Mesenchymal stem cell (in vitro differentiated cells and primary cell): ENCODE results near the gene IL4.

Experiments used
- DNase-seq: peaks from one replicate; pipeline ENCODE4 v3.0.0-alpha.2; 2013
- H2AFZ ChIP-seq: one replicate; pipeline ENCODE4 v1.6.1; 2013; ENCODE audit warnings: low read depth, mild to moderate bottlenecking, control low read depth, inconsistent platforms, low read length, moderate library complexity
- H2AK5ac ChIP-seq: 2 replicates; pipeline ENCODE4 v1.6.1; 2013; ENCODE audit warnings: low read length, moderate library complexity, mild to moderate bottlenecking, inconsistent platforms; ENCODE audit not compliant: severe bottlenecking
- H2BK120ac ChIP-seq: one replicate; pipeline ENCODE4 v1.6.1; 2013; ENCODE audit warnings: low read depth, mild to moderate bottlenecking, inconsistent platforms, low read length, moderate library complexity
- H2BK12ac ChIP-seq, 2 experiments: one replicate each; pipeline ENCODE4 v1.6.1; 2013; ENCODE audit warnings: inconsistent platforms in 2 of 2, low read length in 2 of 2, mild to moderate bottlenecking in 2 of 2, moderate library complexity in 2 of 2, control low read depth in 1 of 2
- H2BK15ac ChIP-seq: one replicate; pipeline ENCODE4 v1.6.1; 2013; ENCODE audit warnings: mild to moderate bottlenecking, low read depth, inconsistent platforms; ENCODE audit not compliant: poor library complexity, severe bottlenecking
- H2BK5ac ChIP-seq: 2 replicates; pipeline ENCODE4 v1.6.1; 2013; ENCODE audit warnings: low read depth, mild to moderate bottlenecking, low read length, control low read depth, inconsistent platforms; ENCODE audit not compliant: poor library complexity, severe bottlenecking
- H3K14ac ChIP-seq, 2 experiments: one replicate each; pipeline ENCODE4 v1.6.1; 2013; ENCODE audit warnings: inconsistent platforms in 2 of 2, low read length in 2 of 2, control low read depth in 1 of 2, mild to moderate bottlenecking in 1 of 2, moderate library complexity in 1 of 2
- H3K18ac ChIP-seq, 2 experiments: one replicate each; pipeline ENCODE4 v1.6.1; 2013; ENCODE audit warnings: inconsistent platforms in 2 of 2, low read length in 2 of 2, control low read depth in 1 of 2, low read depth in 1 of 2, mild to moderate bottlenecking in 1 of 2
- H3K23ac ChIP-seq, 2 experiments: one replicate each; pipeline ENCODE4 v1.6.1; 2013; ENCODE audit warnings: inconsistent platforms in 2 of 2, low read length in 2 of 2, mild to moderate bottlenecking in 2 of 2, moderate library complexity in 2 of 2, control low read depth in 1 of 2
- H3K27ac ChIP-seq: 2 replicates; pipeline ENCODE4 v1.5.1; 2013; ENCODE audit warnings: mild to moderate bottlenecking, moderate library complexity, low read length, control low read depth, inconsistent platforms; ENCODE audit not compliant: poor library complexity, severe bottlenecking
- H3K27me3 ChIP-seq, 2 experiments: 2 replicates each; pipeline versions ENCODE4 v1.6.1 to v1.7.0; 2013; ENCODE audit warnings: low read length in 2 of 2, mild to moderate bottlenecking in 2 of 2, moderate library complexity in 2 of 2, control low read depth in 1 of 2, inconsistent platforms in 1 of 2; ENCODE audit not compliant: control insufficient read depth in 1 of 2, insufficient read depth in 1 of 2
- H3K36me3 ChIP-seq, 2 experiments: 2 replicates each; pipeline versions ENCODE4 v1.6.1 to v1.7.0; 2013; ENCODE audit warnings: low read length in 2 of 2, control low read depth in 1 of 2, inconsistent platforms in 1 of 2, low read depth in 1 of 2, mild to moderate bottlenecking in 1 of 2; ENCODE audit not compliant: insufficient read depth in 2 of 2, control insufficient read depth in 1 of 2
- H3K4ac ChIP-seq, 2 experiments: one replicate each; pipeline ENCODE4 v1.6.1; 2013; ENCODE audit warnings: inconsistent platforms in 2 of 2, low read length in 2 of 2, mild to moderate bottlenecking in 2 of 2, moderate library complexity in 2 of 2, control low read depth in 1 of 2, low read depth in 1 of 2
- H3K4me1 ChIP-seq: 2 replicates; pipeline ENCODE4 v1.6.1; 2013; ENCODE audit warnings: low read depth, low read length, control low read depth; ENCODE audit not compliant: control insufficient read depth, insufficient read depth
- H3K4me2 ChIP-seq: 2 replicates; pipeline ENCODE4 v1.6.1; 2013; ENCODE audit warnings: low read length, mild to moderate bottlenecking, inconsistent platforms; ENCODE audit not compliant: poor library complexity, severe bottlenecking
- H3K4me3 ChIP-seq, 2 experiments: 2 replicates each; pipeline versions ENCODE4 v1.5.1 to v1.7.0; 2013; ENCODE audit warnings: low read length in 2 of 2, mild to moderate bottlenecking in 2 of 2, control low read depth in 1 of 2, low read depth in 1 of 2; ENCODE audit not compliant: insufficient read depth in 1 of 2
- H3K79me1 ChIP-seq: replicated peaks from 2 replicates; pipeline ENCODE4 v1.6.1; 2013; ENCODE audit warnings: mild to moderate bottlenecking, control low read depth, low read length, inconsistent platforms; ENCODE audit not compliant: poor library complexity, severe bottlenecking
- H3K9ac ChIP-seq: 2 replicates; pipeline ENCODE4 v1.7.0; 2013; ENCODE audit warnings: mild to moderate bottlenecking, low read length, moderate library complexity
- H3K9me3 ChIP-seq: 2 replicates; pipeline ENCODE4 v1.7.0; 2013; ENCODE audit warnings: mild to moderate bottlenecking, low read length; ENCODE audit not compliant: control insufficient read depth
- H4K8ac ChIP-seq: one replicate; pipeline ENCODE4 v1.6.1; 2013; ENCODE audit warnings: inconsistent platforms, mild to moderate bottlenecking, low read length, moderate library complexity
- H4K91ac ChIP-seq: one replicate; pipeline ENCODE4 v1.6.1; 2013; ENCODE audit warnings: mild to moderate bottlenecking, low read length, inconsistent platforms
- WGBS: methylation state at CpG from one replicate; pipeline ENCODE4 v1.1.7; 2013; ENCODE audit warnings: mixed read lengths; 5-methylcytosine and 5-hydroxymethylcytosine counted together

Gene IL4

GRCh38 chr5:132680780-132681475, 7.1 kb downstream of the IL4 start:
- Histone ChIP-seq H3K4ac (no peak overlapping the region), H3K9ac (no peak overlapping the region), H2BK15ac (no peak overlapping the region), H3K9me3 (no peaks in the 10 kb centered on the region), H3K23ac (no peak overlapping the region), H2BK120ac (no peak overlapping the region), H3K18ac (no peak overlapping the region), H2BK5ac (no peak overlapping the region), H3K79me1 (no peaks in the 10 kb centered on the region), H3K4me2 (no peak overlapping the region), H3K14ac (no peak overlapping the region), H2AK5ac (no peak overlapping the region), H3K27ac (no peak overlapping the region), H3K4me1 (peaks cover 6% of the 10 kb centered on the region), H3K36me3 (no peaks in the 10 kb centered on the region), H4K91ac (no peak overlapping the region), H4K8ac (no peak overlapping the region), H2BK12ac (no peak overlapping the region), H3K4me3 (no peak overlapping the region), H3K27me3 (peaks cover 0 to 9% of the 10 kb centered on the region in 2 experiments), H2AFZ (no peak overlapping the region)
- no peak for DNase-seq
- WGBS, result 97% methylated on average over 8 of the region's 8 CpGs

GRCh38 chr5:132681476-132681831, 7.7 kb downstream of the IL4 start:
- DNase-seq, result no peak
- Histone ChIP-seq H2BK5ac (no peak overlapping the region), H3K27ac (no peak overlapping the region), H3K4me2 (no peak overlapping the region), H2AFZ (no peak overlapping the region), H3K9me3 (no peaks in the 10 kb centered on the region), H3K79me1 (no peaks in the 10 kb centered on the region), H3K4me1 (peaks cover 6% of the 10 kb centered on the region), H3K4ac (no peak overlapping the region), H2BK15ac (no peak overlapping the region), H3K27me3 (peaks cover 0 to 9% of the 10 kb centered on the region in 2 experiments), H4K8ac (no peak overlapping the region), H2AK5ac (no peak overlapping the region), H3K14ac (no peak overlapping the region), H2BK12ac (no peak overlapping the region), H3K18ac (no peak overlapping the region), H3K36me3 (no peaks in the 10 kb centered on the region), H3K9ac (no peak overlapping the region), H3K4me3 (no peak overlapping the region), H2BK120ac (no peak overlapping the region), H3K23ac (no peak overlapping the region), H4K91ac (no peak overlapping the region)
- 99% methylated on average over 2 of the region's 2 CpGs for WGBS

GRCh38 chr5:132681983-132682382, 8.2 kb downstream of the IL4 start:
- no peaks in the 10 kb centered on the region for H3K36me3 ChIP-seq
- no peak overlapping the region for H2AFZ ChIP-seq
- H3K23ac ChIP-seq, result no peak overlapping the region
- H3K27ac ChIP-seq, result no peak overlapping the region
- H3K18ac ChIP-seq, result no peak overlapping the region
- no peak overlapping the region for H3K9ac ChIP-seq
- no peak overlapping the region for H2BK5ac ChIP-seq
- no peak overlapping the region for H3K4me2 ChIP-seq
- no peak overlapping the region for H2BK120ac ChIP-seq
- no peak overlapping the region for H3K14ac ChIP-seq
- no peaks in the 10 kb centered on the region for H3K79me1 ChIP-seq
- H3K4ac ChIP-seq, result no peak overlapping the region
- no peak overlapping the region for H2BK12ac ChIP-seq
- H3K4me3 ChIP-seq, result no peak overlapping the region
- no peak overlapping the region for H2BK15ac ChIP-seq
- no peaks in the 10 kb centered on the region for H3K9me3 ChIP-seq
- H4K91ac ChIP-seq, result no peak overlapping the region
- WGBS, result 100% methylated on average over 2 of the region's 4 CpGs
- H4K8ac ChIP-seq, result no peak overlapping the region
- peaks cover 6% of the 10 kb centered on the region for H3K4me1 ChIP-seq
- H3K27me3 ChIP-seq, result peaks cover 0 to 9% of the 10 kb centered on the region in 2 experiments
- no peak overlapping the region for H2AK5ac ChIP-seq
- no peak for DNase-seq

GRCh38 chr5:132684491-132684890, 10.7 kb downstream of the IL4 start:
- Histone ChIP-seq H2BK12ac (no peak overlapping the region), H3K4me1 (no peaks in the 10 kb centered on the region), H4K8ac (no peak overlapping the region), H3K27ac (no peak overlapping the region), H2BK15ac (no peak overlapping the region), H3K36me3 (no peaks in the 10 kb centered on the region), H4K91ac (no peak overlapping the region), H2BK120ac (no peak overlapping the region), H3K9me3 (no peaks in the 10 kb centered on the region), H3K4me3 (no peak overlapping the region), H2BK5ac (no peak overlapping the region), H3K4ac (no peak overlapping the region), H3K4me2 (no peak overlapping the region), H3K18ac (no peak overlapping the region), H2AK5ac (no peak overlapping the region), H2AFZ (no peak overlapping the region), H3K9ac (no peak overlapping the region), H3K23ac (no peak overlapping the region), H3K79me1 (no peaks in the 10 kb centered on the region), H3K27me3 (peaks cover 0 to 3% of the 10 kb centered on the region in 2 experiments), H3K14ac (no peak overlapping the region)
- no peak for DNase-seq
- WGBS, result 100% methylated on average over 3 of the region's 6 CpGs
